Posterior vena cava (tissue), 2 donors: Measurements from ENCODE around the gene GPBP1L1. TPM values are rescaled to one million over a fixed set of nuclear protein-coding genes. Genes with fewer than 3 reads are reported as not detected.

Experiments used
- total RNA-seq, 2 donors: library from RNA; stranded (reverse); fragmentation: NEBNext Ultra II Directional; extraction: Animal tissue kit (Norgen Biotek cat#: 25700); gene quantifications; one replicate each; pipeline ENCODE4 v1.2.1, GENCODE V29; 2021
- donor health status: DM: yes; HTN: yes; CAD: no.
- donor health status: DM: yes; HTN: yes; CAD: no.

GPBP1L1 gene
- total RNA-seq, 2 donors from 2014 or later: 75.9 to 83.4 TPM

Other genes with a start within 250 kb of the GPBP1L1 start
- 1 to 10 TPM; 2.8 to 3.0 TPM for gene TESK2, start 195.4 kb downstream of the GPBP1L1 start, total RNA-seq
- 1 to 10 TPM; 2.5 to 2.9 TPM for gene CCDC163, start 186.5 kb downstream of the GPBP1L1 start, total RNA-seq
- 1 to 10 TPM; 2.8 to 3.9 TPM for gene MMACHC, start 186.2 kb downstream of the GPBP1L1 start, total RNA-seq
- 100 to 1,000 TPM; 255 to 329 TPM for gene PRDX1, start 164.6 kb downstream of the GPBP1L1 start, total RNA-seq
- 100 to 1,000 TPM in 1 of 2 donors, 10 to 100 TPM in 1; 97.2 to 119 TPM for gene AKR1A1, start 135.7 kb downstream of the GPBP1L1 start, total RNA-seq
- gene NASP, start 102.5 kb downstream of the GPBP1L1 start, total RNA-seq: 10 to 100 TPM; 36.7 to 45.5 TPM
- 1 to 10 TPM; 1.5 to 2.3 TPM for gene CCDC17, start 62.5 kb downstream of the GPBP1L1 start, total RNA-seq
- gene TMEM69, start 1.6 kb upstream of the GPBP1L1 start, total RNA-seq: 10 to 100 TPM; 10.5 to 12.6 TPM
- gene IPP, start 64.1 kb upstream of the GPBP1L1 start, total RNA-seq: 10 to 100 TPM; 11.3 to 13.1 TPM
- 10 to 100 TPM; 35.4 to 44.9 TPM for gene MAST2, start 117.1 kb upstream of the GPBP1L1 start, total RNA-seq